ENCODE measurements around the gene WSCD2.
A peak's percentile ranks its signal among the peaks of the same experiment; 100 is the strongest.

Gene WSCD2

GRCh38 chr12:108241986-108242703, 113.1 kb downstream of the WSCD2 start:
- Mint-ChIP-seq H3K4me1 (no peaks in the 10 kb centered on the region), H3K36me3 (ENCODE audit: low read depth) (no peaks in the 10 kb centered on the region), H3K4me3 (no peak overlapping the region), H3K27ac (no peak overlapping the region), H3K9me3 (peaks cover 9% of the 10 kb centered on the region), H3K27me3 (ENCODE audit: low read depth) (peaks cover 39% of the 10 kb centered on the region)
- TF ChIP-seq, protein P1, sequence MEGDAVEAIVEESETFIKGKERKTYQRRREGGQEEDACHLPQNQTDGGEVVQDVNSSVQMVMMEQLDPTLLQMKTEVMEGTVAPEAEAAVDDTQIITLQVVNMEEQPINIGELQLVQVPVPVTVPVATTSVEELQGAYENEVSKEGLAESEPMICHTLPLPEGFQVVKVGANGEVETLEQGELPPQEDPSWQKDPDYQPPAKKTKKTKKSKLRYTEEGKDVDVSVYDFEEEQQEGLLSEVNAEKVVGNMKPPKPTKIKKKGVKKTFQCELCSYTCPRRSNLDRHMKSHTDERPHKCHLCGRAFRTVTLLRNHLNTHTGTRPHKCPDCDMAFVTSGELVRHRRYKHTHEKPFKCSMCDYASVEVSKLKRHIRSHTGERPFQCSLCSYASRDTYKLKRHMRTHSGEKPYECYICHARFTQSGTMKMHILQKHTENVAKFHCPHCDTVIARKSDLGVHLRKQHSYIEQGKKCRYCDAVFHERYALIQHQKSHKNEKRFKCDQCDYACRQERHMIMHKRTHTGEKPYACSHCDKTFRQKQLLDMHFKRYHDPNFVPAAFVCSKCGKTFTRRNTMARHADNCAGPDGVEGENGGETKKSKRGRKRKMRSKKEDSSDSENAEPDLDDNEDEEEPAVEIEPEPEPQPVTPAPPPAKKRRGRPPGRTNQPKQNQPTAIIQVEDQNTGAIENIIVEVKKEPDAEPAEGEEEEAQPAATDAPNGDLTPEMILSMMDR (IDR thresholded peaks at IDR 0.05; ENCODE audit: unreplicated experiment in 3 of 3) = no peak

DNA sequence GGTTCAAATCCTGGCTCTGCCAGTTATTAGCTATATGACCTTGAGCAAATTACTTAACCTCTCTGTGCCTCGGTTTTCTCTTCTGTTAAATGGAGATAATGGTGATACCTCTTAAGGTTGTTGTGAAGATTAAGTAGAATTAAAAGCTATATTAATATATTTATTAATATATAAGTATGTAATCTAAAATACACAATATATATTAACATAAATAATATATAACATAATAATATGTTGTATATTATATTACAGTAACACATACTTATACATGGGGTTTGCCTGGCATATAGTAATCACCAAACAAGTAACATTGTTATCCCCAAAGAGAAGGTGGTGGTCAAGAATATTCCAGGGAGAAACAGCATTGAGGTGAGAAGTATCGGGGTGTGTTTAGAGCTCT, 118.0 kb downstream of the WSCD2 start:
- H3K27me3 Mint-ChIP-seq (ENCODE audit: low read depth) = peaks cover 15% of the 10 kb centered on the region
- H3K36me3 Mint-ChIP-seq (ENCODE audit: low read depth) = no peaks in the 10 kb centered on the region
- H3K9me3 Mint-ChIP-seq = no peaks in the 10 kb centered on the region
- no peaks in the 10 kb centered on the region for H3K4me1 Mint-ChIP-seq
- TF ChIP-seq, protein P1 (IDR thresholded peaks at IDR 0.05; ENCODE audit: unreplicated experiment in 3 of 3) = no peak
- no peak overlapping the region for H3K4me3 Mint-ChIP-seq
- no peak overlapping the region for H3K27ac Mint-ChIP-seq

DNA sequence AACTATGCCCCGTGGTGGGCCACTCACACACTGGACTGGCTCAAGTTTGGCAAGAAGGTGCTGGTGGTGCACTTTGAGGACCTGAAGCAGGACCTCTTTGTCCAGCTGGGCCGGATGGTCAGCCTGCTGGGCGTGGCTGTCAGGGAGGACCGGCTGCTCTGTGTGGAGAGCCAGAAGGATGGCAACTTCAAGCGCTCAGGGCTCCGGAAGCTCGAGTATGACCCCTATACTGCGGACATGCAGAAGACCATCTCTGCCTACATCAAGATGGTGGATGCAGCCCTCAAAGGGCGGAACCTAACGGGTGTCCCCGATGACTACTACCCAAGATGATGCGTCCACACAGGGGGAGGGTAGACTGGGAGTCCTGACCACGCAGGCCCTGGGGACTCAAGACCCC, 118.9 kb downstream of the WSCD2 start:
- Mint-ChIP-seq H3K4me1 (no peaks in the 10 kb centered on the region), H3K27me3 (ENCODE audit: low read depth) (peaks cover 21% of the 10 kb centered on the region), H3K27ac (no peak overlapping the region), H3K36me3 (ENCODE audit: low read depth) (no peaks in the 10 kb centered on the region), H3K4me3 (no peak overlapping the region), H3K9me3 (no peaks in the 10 kb centered on the region)
- TF ChIP-seq, protein P1 (IDR thresholded peaks at IDR 0.05; ENCODE audit: unreplicated experiment in 3 of 3) = no peak

GRCh38 chr12:108252523-108252922, 123.4 kb downstream of the WSCD2 start:
- Mint-ChIP-seq H3K27ac (no peak overlapping the region), H3K4me3 (no peak overlapping the region)

GRCh38 chr12:108253540-108253939, 124.5 kb downstream of the WSCD2 start:
- Mint-ChIP-seq H3K27ac (peak overlapping the region in 1 of 3 experiments; percentile 76), H3K27me3 (ENCODE audit: low read depth) (peaks cover 34% of the 10 kb centered on the region), H3K4me1 (no peaks in the 10 kb centered on the region), H3K4me3 (no peak overlapping the region), H3K9me3 (peaks cover 2% of the 10 kb centered on the region), H3K36me3 (ENCODE audit: low read depth) (no peaks in the 10 kb centered on the region)
- TF ChIP-seq, protein P1 (IDR thresholded peaks at IDR 0.05; ENCODE audit: unreplicated experiment in 3 of 3) = no peak

More at GRCh38 chr12:108252523-108252922, 123.4 kb downstream of the WSCD2 start:
- TF ChIP-seq, protein P1 (IDR thresholded peaks at IDR 0.05; ENCODE audit: unreplicated experiment in 3 of 3) = no peak
- no peaks in the 10 kb centered on the region for H3K4me1 Mint-ChIP-seq
- H3K27me3 Mint-ChIP-seq (ENCODE audit: low read depth) = peaks cover 35% of the 10 kb centered on the region
- H3K36me3 Mint-ChIP-seq (ENCODE audit: low read depth) = no peaks in the 10 kb centered on the region
- H3K9me3 Mint-ChIP-seq = no peaks in the 10 kb centered on the region

DNA sequence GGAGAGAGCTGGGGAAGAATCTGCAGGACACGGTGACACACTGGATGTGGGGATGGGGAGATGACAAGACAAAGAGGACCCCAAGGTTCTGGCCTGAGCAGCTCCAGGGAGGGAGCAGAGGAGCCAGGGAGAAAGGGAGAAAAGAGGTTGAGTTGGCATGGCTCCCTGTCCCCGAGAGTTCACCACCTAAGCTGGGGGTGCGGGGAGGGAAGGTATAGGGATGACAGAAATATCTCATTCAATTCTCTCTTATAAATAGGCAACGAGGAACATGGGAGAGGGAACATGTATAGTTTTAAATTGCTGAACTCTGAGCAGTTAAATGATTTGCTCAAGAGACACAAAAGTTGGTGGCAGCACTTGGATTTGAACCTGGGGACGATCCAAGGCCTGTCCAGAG, 124.9 kb downstream of the WSCD2 start:
- H3K27me3 Mint-ChIP-seq (ENCODE audit: low read depth) = peaks cover 34% of the 10 kb centered on the region
- H3K27ac Mint-ChIP-seq = peak overlapping the region in 1 of 3 experiments; percentile 76
- no peaks in the 10 kb centered on the region for H3K4me1 Mint-ChIP-seq
- H3K4me3 Mint-ChIP-seq = no peak overlapping the region
- no peaks in the 10 kb centered on the region for H3K36me3 Mint-ChIP-seq (ENCODE audit: low read depth)
- peaks cover 2% of the 10 kb centered on the region for H3K9me3 Mint-ChIP-seq
- TF ChIP-seq, protein P1 (IDR thresholded peaks at IDR 0.05; ENCODE audit: unreplicated experiment in 3 of 3) = no peak
